A673 (cell line): ENCODE measurements around the gene FEN1.

Experiments used
- EZH2 ChIP-seq: fragments of 200-600 bp; sonication (generic); IDR thresholded peaks from 2 replicates; pipeline ENCODE4 v1.6.1; 2017; ENCODE audit warnings: borderline replicate concordance, low read depth, mild to moderate bottlenecking, mixed read lengths, antibody characterized with exemption, low read length; ENCODE audit not compliant: poor library complexity, severe bottlenecking
- TF ChIP-seq, protein P1 (sequence below): fragments of 300-800, 200-600 bp; sonication (generic); conservative IDR thresholded peaks from 2 replicates; pipeline ENCODE4 v1.5.1; 2017; ENCODE audit warnings: low read depth, mild to moderate bottlenecking, antibody characterized with exemption, low read length, moderate library complexity, mixed read lengths

GRCh38 chr11:61769946-61770683 is 22.6 kb upstream of the FEN1 start:
- TF ChIP-seq, protein P1, sequence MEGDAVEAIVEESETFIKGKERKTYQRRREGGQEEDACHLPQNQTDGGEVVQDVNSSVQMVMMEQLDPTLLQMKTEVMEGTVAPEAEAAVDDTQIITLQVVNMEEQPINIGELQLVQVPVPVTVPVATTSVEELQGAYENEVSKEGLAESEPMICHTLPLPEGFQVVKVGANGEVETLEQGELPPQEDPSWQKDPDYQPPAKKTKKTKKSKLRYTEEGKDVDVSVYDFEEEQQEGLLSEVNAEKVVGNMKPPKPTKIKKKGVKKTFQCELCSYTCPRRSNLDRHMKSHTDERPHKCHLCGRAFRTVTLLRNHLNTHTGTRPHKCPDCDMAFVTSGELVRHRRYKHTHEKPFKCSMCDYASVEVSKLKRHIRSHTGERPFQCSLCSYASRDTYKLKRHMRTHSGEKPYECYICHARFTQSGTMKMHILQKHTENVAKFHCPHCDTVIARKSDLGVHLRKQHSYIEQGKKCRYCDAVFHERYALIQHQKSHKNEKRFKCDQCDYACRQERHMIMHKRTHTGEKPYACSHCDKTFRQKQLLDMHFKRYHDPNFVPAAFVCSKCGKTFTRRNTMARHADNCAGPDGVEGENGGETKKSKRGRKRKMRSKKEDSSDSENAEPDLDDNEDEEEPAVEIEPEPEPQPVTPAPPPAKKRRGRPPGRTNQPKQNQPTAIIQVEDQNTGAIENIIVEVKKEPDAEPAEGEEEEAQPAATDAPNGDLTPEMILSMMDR = no peak
- TF ChIP-seq EZH2 = no peak
